AG04449 (cell line): ENCODE measurements around the gene CST8.
"Not testable (repeated sequence)": the region's sequence is repeated elsewhere in the genome, so short reads cannot be mapped to it uniquely, and the experiment has no call there.

Experiments
- CTCF ChIA-PET: fragments of 350-600 bp; formaldehyde crosslinking; extraction: SDS; loops from one replicate; lab custom pipeline; 2021; ENCODE audit warnings: antibody characterized with exemption; lab: Yijun Ruan, JAX
- POLR2A ChIA-PET: fragments of 400-600, 350-600 bp; formaldehyde crosslinking; extraction: SDS; loops from one replicate; lab custom pipeline; 2020; ENCODE audit warnings: antibody characterized with exemption, inconsistent platforms; lab: Yijun Ruan, JAX
- DNase-seq: peaks from one replicate; pipeline ENCODE4 v3.0.0-alpha.2; 2010; ENCODE audit warnings: low read depth, low spot score
- H3K4me3 ChIP-seq: 2 replicates; pipeline ENCODE4 v1.5.1; 2011; ENCODE audit warnings: low read depth, mild to moderate bottlenecking, control low read depth, low read length
- CTCF ChIP-seq: IDR thresholded peaks from one replicate; pipeline ENCODE4 v1.5.1; 2011; ENCODE audit warnings: mild to moderate bottlenecking, moderate library complexity, low read length, control low read depth, inconsistent platforms; ENCODE audit not compliant: insufficient read depth; ENCODE audit errors: missing control alignments

Gene CST8

GRCh38 chr20:23454816-23455215, 36.1 kb upstream of the CST8 start:
- POLR2A ChIA-PET, result no interaction called here
- DNase-seq, result no peak
- no peak overlapping the region for H3K4me3 ChIP-seq
- CTCF ChIA-PET, result interaction anchor here (1.0 kb wide), 1 partner anchor 11 kb away, joined by 3 read pairs; no protein-coding TSS in a partner anchor
- no peak for TF ChIP-seq CTCF

- DNase-seq, result no peak
- POLR2A ChIA-PET, result no interaction called here
Measured at GRCh38 chr20:23455639-23456038, 35.3 kb upstream of the CST8 start.

GRCh38 chr20:23456409-23456808, 34.5 kb upstream of the CST8 start:
- POLR2A ChIA-PET, result no interaction called here
- no peak for TF ChIP-seq CTCF
- no peak for DNase-seq
- CTCF ChIA-PET, result no interaction called here
- no peak overlapping the region for H3K4me3 ChIP-seq

More at GRCh38 chr20:23455639-23456038, 35.3 kb upstream of the CST8 start:
- H3K4me3 ChIP-seq, result no peak overlapping the region
- CTCF ChIA-PET, result no interaction called here
- no peak for TF ChIP-seq CTCF

- ChIA-PET CTCF (no interaction called here), POLR2A (no interaction called here)
- H3K4me3 ChIP-seq, result no peak overlapping the region
- DNase-seq, result no peak
- TF ChIP-seq CTCF, result no peak
Measured at GRCh38 chr20:23456873-23457272, 34.0 kb upstream of the CST8 start.

- ChIA-PET CTCF (interaction anchor here (1.1 kb wide), 1 partner anchor 147 kb away, joined by 4 read pairs; no protein-coding TSS in a partner anchor), POLR2A (no interaction called here)
- H3K4me3 ChIP-seq, result no peak overlapping the region
- DNase-seq, result no peak
- TF ChIP-seq CTCF, result no peak
Measured at GRCh38 chr20:23459461-23460150, 31.3 kb upstream of the CST8 start.

- TF ChIP-seq CTCF, result no peak
- POLR2A ChIA-PET, result no interaction called here
- CTCF ChIA-PET, result no interaction called here
Measured at GRCh38 chr20:23461180-23461579, 29.7 kb upstream of the CST8 start.

GRCh38 chr20:23466961-23467360, 24.0 kb upstream of the CST8 start:
- DNase-seq, POLR2A ChIA-PET, CTCF ChIA-PET, H3K4me3 ChIP-seq: not testable (repeated sequence)

More at GRCh38 chr20:23461180-23461579, 29.7 kb upstream of the CST8 start:
- H3K4me3 ChIP-seq, result no peak overlapping the region
- no peak for DNase-seq

GRCh38 chr20:23472306-23472705, 18.6 kb upstream of the CST8 start:
- CTCF ChIA-PET, POLR2A ChIA-PET, H3K4me3 ChIP-seq, DNase-seq: not testable (repeated sequence)

GRCh38 chr20:23473293-23473692, 17.6 kb upstream of the CST8 start:
- H3K4me3 ChIP-seq, CTCF ChIA-PET, DNase-seq, POLR2A ChIA-PET: not testable (repeated sequence)
